HepG2 (cell line): ENCODE measurements around the gene WBP1. TPM values are rescaled to one million over a fixed set of nuclear protein-coding genes. Genes with fewer than 3 reads are reported as not detected.
A peak's percentile ranks its signal among the peaks of the same experiment; 100 is the strongest.

Experiments used
- ETS1 ChIP-seq: sonication (generic); formaldehyde crosslinking; IDR thresholded peaks from 2 replicates; pipeline ENCODE4 v1.4.0; 2020; ENCODE audit warnings: missing genetic modification reagents
- GTF3A ChIP-seq: sonication (generic); formaldehyde crosslinking; conservative IDR thresholded peaks from 2 replicates; pipeline ENCODE4 v1.4.0; 2020; ENCODE audit warnings: mild to moderate bottlenecking, missing genetic modification reagents
- HHEX ChIP-seq: IDR thresholded peaks from 2 replicates; pipeline ENCODE4 v1.6.1; 2016; ENCODE audit warnings: control low read depth
- HNF1B ChIP-seq: sonication (generic); formaldehyde crosslinking; IDR thresholded peaks from 2 replicates; pipeline ENCODE4 v1.5.1; 2020; ENCODE audit warnings: mild to moderate bottlenecking, moderate library complexity, missing genetic modification reagents
- IRX3 ChIP-seq: sonication (generic); formaldehyde crosslinking; IDR thresholded peaks from 2 replicates; pipeline ENCODE4 v1.8.1; 2023; ENCODE audit warnings: mild to moderate bottlenecking, low read depth, missing genetic modification reagents, borderline replicate concordance
- MED13 ChIP-seq: sonication (generic); formaldehyde crosslinking; IDR thresholded peaks from 2 replicates; pipeline ENCODE4 v1.5.0; 2020; ENCODE audit warnings: missing genetic modification reagents
- MTF1 ChIP-seq: sonication (generic); formaldehyde crosslinking; IDR thresholded peaks from 2 replicates; pipeline ENCODE4 v1.5.0; 2020; ENCODE audit warnings: missing genetic modification reagents
- PAX8 ChIP-seq: sonication (generic); formaldehyde crosslinking; IDR thresholded peaks from 2 replicates; pipeline ENCODE4 v1.8.0; 2022; ENCODE audit warnings: mild to moderate bottlenecking, missing genetic modification reagents, borderline replicate concordance
- PHF8 ChIP-seq: sonication (generic); formaldehyde crosslinking; IDR thresholded peaks from 2 replicates; pipeline ENCODE4 v1.5.0; 2020; ENCODE audit warnings: missing genetic modification reagents
- RBM22 ChIP-seq: fragments of 200-400 bp; formaldehyde crosslinking; optimal IDR thresholded peaks from 2 replicates; pipeline ENCODE3; 2017; ENCODE audit warnings: mild to moderate bottlenecking, low read length, moderate library complexity
- SMYD3 ChIP-seq: sonication (generic); formaldehyde crosslinking; IDR thresholded peaks from 2 replicates; pipeline ENCODE4 v1.8.1; 2023; ENCODE audit warnings: mild to moderate bottlenecking, missing genetic modification reagents
- TBX3 ChIP-seq: fragments of 450-650 bp; IDR thresholded peaks from 2 replicates; pipeline ENCODE4 v1.6.1; 2017; ENCODE audit warnings: antibody characterized with exemption, mild to moderate bottlenecking, inconsistent platforms, borderline replicate concordance
- THAP11 ChIP-seq: IDR thresholded peaks from 2 replicates; pipeline ENCODE4 v1.6.1; 2016; ENCODE audit warnings: missing biosample characterization, missing genetic modification reagents
- ZNF737 ChIP-seq: sonication (generic); formaldehyde crosslinking; IDR thresholded peaks from 2 replicates; pipeline ENCODE4 v1.5.0; 2020; ENCODE audit warnings: missing genetic modification reagents, mild to moderate bottlenecking, borderline replicate concordance
- polyA plus RNA-seq, 8 experiments: library from polyadenylated mRNA; depleted of rRNA in 3 of 8; stranded (reverse) in 7 of 8; unstranded in 1 of 8; fragments of >200 nt; fragmentation: Illumina TruSeq in 4 of 8; extraction: Trizol in 4 of 8; gene quantifications; 2 replicates each; pipeline versions ENCODE4 v1.2.1 to v1.2.3, GENCODE V29; 2011 to 2016; ENCODE audit warnings: low read depth in 4 of 8, missing spikeins in 1 of 8, mixed read lengths in 1 of 8; ENCODE audit not compliant: insufficient read depth in 1 of 8
- total RNA-seq, 5 experiments: library from RNA; depleted of rRNA; stranded (reverse); fragments of >200 nt; fragmentation: Illumina TruSeq; extraction: Trizol; gene quantifications; 2 replicates each; pipeline ENCODE4 v1.2.3, GENCODE V29; 2016; ENCODE audit warnings: low read depth in 1 of 5
- TF ChIP-seq, protein P1 (sequence below): sonication (generic); formaldehyde crosslinking; IDR thresholded peaks from 2 replicates; pipeline ENCODE4 v1.4.0; 2020; ENCODE audit warnings: missing genetic modification reagents, borderline replicate concordance
- TF ChIP-seq, protein P2 (sequence below), 2 experiments: sonication (generic) in 1 of 2; formaldehyde crosslinking in 1 of 2; IDR thresholded peaks; 2 replicates each; pipeline versions ENCODE4 v1.4.0 to v1.6.1; 2016 to 2020; ENCODE audit warnings: borderline replicate concordance in 1 of 2, low read depth in 1 of 2, mild to moderate bottlenecking in 1 of 2, missing genetic modification reagents in 1 of 2

The WBP1 gene
- total and polyA plus RNA-seq, 2 of the 13 experiments (the other 11 are each of a cell fraction or from before 2014, with no cell fraction given) = 38.8 to 85.7 TPM

- TF ChIP-seq PAX8 (CRISPR knock-in tag) (peak; percentile 75), HHEX (peak; percentile 58; the same call in 1 of the 2 replicates), PHF8 (CRISPR knock-in tag) (peak; percentile 88), SMYD3 (CRISPR knock-in tag) (peak; percentile 26), TBX3 (no peak), THAP11 (CRISPR knock-in tag) (peak; percentile 98), HNF1B (CRISPR knock-in tag) (peak; percentile 80), MTF1 (CRISPR knock-in tag) (no peak), RBM22 (no peak), GTF3A (no peak), ETS1 (CRISPR knock-in tag) (no peak), ZNF737 (CRISPR knock-in tag) (no peak; the same call in 1 of the 2 replicates), IRX3 (CRISPR knock-in tag) (no peak), MED13 (peak; percentile 43; the same call in 1 of the 2 replicates)
- TF ChIP-seq, protein P1, sequence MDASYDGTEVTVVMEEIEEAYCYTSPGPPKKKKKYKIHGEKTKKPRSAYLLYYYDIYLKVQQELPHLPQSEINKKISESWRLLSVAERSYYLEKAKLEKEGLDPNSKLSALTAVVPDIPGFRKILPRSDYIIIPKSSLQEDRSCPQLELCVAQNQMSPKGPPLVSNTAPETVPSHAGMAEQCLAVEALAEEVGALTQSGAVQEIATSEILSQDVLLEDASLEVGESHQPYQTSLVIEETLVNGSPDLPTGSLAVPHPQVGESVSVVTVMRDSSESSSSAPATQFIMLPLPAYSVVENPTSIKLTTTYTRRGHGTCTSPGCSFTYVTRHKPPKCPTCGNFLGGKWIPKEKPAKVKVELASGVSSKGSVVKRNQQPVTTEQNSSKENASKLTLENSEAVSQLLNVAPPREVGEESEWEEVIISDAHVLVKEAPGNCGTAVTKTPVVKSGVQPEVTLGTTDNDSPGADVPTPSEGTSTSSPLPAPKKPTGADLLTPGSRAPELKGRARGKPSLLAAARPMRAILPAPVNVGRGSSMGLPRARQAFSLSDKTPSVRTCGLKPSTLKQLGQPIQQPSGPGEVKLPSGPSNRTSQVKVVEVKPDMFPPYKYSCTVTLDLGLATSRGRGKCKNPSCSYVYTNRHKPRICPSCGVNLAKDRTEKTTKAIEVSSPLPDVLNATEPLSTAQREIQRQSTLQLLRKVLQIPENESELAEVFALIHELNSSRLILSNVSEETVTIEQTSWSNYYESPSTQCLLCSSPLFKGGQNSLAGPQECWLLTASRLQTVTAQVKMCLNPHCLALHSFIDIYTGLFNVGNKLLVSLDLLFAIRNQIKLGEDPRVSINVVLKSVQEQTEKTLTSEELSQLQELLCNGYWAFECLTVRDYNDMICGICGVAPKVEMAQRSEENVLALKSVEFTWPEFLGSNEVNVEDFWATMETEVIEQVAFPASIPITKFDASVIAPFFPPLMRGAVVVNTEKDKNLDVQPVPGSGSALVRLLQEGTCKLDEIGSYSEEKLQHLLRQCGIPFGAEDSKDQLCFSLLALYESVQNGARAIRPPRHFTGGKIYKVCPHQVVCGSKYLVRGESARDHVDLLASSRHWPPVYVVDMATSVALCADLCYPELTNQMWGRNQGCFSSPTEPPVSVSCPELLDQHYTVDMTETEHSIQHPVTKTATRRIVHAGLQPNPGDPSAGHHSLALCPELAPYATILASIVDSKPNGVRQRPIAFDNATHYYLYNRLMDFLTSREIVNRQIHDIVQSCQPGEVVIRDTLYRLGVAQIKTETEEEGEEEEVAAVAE (CRISPR knock-in tag) = peak; percentile 53; the same call in 1 of the 2 replicates
- TF ChIP-seq, protein P2, sequence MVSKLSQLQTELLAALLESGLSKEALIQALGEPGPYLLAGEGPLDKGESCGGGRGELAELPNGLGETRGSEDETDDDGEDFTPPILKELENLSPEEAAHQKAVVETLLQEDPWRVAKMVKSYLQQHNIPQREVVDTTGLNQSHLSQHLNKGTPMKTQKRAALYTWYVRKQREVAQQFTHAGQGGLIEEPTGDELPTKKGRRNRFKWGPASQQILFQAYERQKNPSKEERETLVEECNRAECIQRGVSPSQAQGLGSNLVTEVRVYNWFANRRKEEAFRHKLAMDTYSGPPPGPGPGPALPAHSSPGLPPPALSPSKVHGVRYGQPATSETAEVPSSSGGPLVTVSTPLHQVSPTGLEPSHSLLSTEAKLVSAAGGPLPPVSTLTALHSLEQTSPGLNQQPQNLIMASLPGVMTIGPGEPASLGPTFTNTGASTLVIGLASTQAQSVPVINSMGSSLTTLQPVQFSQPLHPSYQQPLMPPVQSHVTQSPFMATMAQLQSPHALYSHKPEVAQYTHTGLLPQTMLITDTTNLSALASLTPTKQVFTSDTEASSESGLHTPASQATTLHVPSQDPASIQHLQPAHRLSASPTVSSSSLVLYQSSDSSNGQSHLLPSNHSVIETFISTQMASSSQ (IDR thresholded peaks at IDR 0.05; ENCODE audit: low read depth) = peak; percentile 68; the same call in 1 of the 2 replicates
- TF ChIP-seq, protein P2 (CRISPR knock-in tag; IDR thresholded peaks at IDR 0.05; ENCODE audit: borderline replicate concordance) = peak; percentile 77; the same call in 1 of the 2 replicates
Observed at GRCh38 chr2:74482801-74483674, 24.8 kb downstream of the WBP1 start, which contains the start of the genes CCDC142 and TTC31 (continued).
